ENCODE measurements around the gene FAM222B.

The FAM222B gene

DNA sequence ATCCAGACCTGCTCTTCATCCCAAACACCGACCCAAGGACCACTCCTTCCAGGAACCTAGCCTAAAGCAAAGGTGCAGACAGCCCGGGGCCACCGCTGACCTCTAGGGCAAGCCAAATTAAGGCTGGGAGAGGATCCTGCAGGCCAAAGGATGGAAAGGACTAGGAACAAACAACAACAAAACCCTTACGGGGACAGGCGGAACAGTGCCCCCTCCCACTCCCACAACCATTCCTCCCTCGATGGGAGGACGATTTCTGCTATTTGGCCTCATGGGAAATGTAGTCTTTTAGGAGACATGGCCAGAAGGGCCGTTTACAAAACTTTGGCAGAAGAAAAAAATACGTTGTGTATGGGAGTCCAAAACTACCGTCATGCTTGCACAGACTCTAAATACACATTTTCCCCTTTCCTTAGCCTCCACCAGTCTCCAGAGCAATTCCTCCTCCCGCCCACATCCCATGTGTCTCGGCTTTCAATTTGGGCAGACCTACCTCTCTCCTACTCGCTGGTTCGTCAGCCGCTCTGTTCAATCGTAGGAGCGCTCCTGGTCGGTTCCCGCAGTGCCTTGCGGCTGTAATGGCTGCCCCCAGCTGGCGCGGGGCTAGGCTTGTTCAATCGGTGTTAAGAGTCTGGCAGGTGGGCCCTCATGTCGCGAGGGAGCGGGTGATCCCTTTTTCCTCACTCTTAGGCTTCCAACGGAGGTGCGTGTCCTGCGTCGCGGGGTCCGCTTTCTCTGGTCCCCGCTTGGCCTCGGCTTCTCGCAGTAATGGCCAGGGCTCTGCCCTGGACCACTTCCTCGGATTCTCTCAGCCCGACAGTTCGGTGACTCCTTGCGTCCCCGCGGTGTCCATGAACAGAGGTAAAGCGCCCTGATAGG is 12.1 kb upstream of the FAM222B start, which contains the start of gene ERAL1 (continued):
- TF ChIP-seq ZNF629 (tag by site-specific recombination; IDR thresholded peaks at IDR 0.05) (peak; percentile 67), ZNF792 (tag by site-specific recombination; IDR thresholded peaks at IDR 0.05) (no peak), BCL11A (tag by site-specific recombination; IDR thresholded peaks at IDR 0.05; ENCODE audit: low read depth) (no peak), ZFP37 (tag by site-specific recombination; IDR thresholded peaks at IDR 0.05) (peak; percentile 73; the same call in 1 of the 2 replicates), ZNF416 (tag by site-specific recombination; IDR thresholded peaks at IDR 0.05) (no peak), ZBTB17 (tag by site-specific recombination; IDR thresholded peaks at IDR 0.05) (peak; percentile 100), ZNF335 (tag by site-specific recombination; conservative IDR thresholded peaks at IDR 0.05) (peak; percentile 99), GLI4 (tag by site-specific recombination; IDR thresholded peaks at IDR 0.05) (0 out of 2 replicates have a peak, but pooled peaks have one; percentile 41), OVOL3 (tag by site-specific recombination; IDR thresholded peaks at IDR 0.05) (no peak), MZF1 (tag by site-specific recombination; IDR thresholded peaks at IDR 0.05; ENCODE audit: borderline replicate concordance) (no peak), ZFHX2 (tag by site-specific recombination; conservative IDR thresholded peaks at IDR 0.05) (peak; percentile 87), ZNF830 (tag by site-specific recombination; IDR thresholded peaks at IDR 0.05; ENCODE audit: low read depth) (no peak), YY1 (tag by site-specific recombination; IDR thresholded peaks at IDR 0.05) (peak; percentile 98), ZFP41 (tag by site-specific recombination; IDR thresholded peaks at IDR 0.05; ENCODE audit: borderline replicate concordance) (no peak), ZNF670 (tag by site-specific recombination; IDR thresholded peaks at IDR 0.05; ENCODE audit: low read depth) (no peak), ZNF23 (tag by site-specific recombination; IDR thresholded peaks at IDR 0.05; ENCODE audit: borderline replicate concordance) (no peak), KLF16 (tag by site-specific recombination; IDR thresholded peaks at IDR 0.05) (peak; percentile 74), ZBTB20 (tag by site-specific recombination; IDR thresholded peaks at IDR 0.05) (peak; percentile 68; the same call in 1 of the 2 replicates), ZNF2 (tag by site-specific recombination; IDR thresholded peaks at IDR 0.05) (peak; percentile 53; the same call in 1 of the 2 replicates), ZNF394 (tag by site-specific recombination; IDR thresholded peaks at IDR 0.05; ENCODE audit: borderline replicate concordance) (peak; percentile 62; the same call in 1 of the 2 replicates), ZNF600 (tag by site-specific recombination; IDR thresholded peaks at IDR 0.05) (peak; percentile 52), ZNF175 (tag by site-specific recombination; IDR thresholded peaks at IDR 0.05) (no peak), SP3 (tag by site-specific recombination; IDR thresholded peaks at IDR 0.05) (peak; percentile 98), WT1 (tag by site-specific recombination; IDR thresholded peaks at IDR 0.05) (peak; percentile 76), ZNF146 (tag by site-specific recombination; IDR thresholded peaks at IDR 0.05) (0 out of 2 replicates have a peak, but pooled peaks have one; percentile 9), ZNF501 (tag by site-specific recombination; IDR thresholded peaks at IDR 0.05) (peak; percentile 73; the same call in 1 of the 2 replicates), ZNF561 (tag by site-specific recombination; IDR thresholded peaks at IDR 0.05; ENCODE audit: borderline replicate concordance) (peak; percentile 50; the same call in 1 of the 2 replicates)
- TF ChIP-seq, protein P1, sequence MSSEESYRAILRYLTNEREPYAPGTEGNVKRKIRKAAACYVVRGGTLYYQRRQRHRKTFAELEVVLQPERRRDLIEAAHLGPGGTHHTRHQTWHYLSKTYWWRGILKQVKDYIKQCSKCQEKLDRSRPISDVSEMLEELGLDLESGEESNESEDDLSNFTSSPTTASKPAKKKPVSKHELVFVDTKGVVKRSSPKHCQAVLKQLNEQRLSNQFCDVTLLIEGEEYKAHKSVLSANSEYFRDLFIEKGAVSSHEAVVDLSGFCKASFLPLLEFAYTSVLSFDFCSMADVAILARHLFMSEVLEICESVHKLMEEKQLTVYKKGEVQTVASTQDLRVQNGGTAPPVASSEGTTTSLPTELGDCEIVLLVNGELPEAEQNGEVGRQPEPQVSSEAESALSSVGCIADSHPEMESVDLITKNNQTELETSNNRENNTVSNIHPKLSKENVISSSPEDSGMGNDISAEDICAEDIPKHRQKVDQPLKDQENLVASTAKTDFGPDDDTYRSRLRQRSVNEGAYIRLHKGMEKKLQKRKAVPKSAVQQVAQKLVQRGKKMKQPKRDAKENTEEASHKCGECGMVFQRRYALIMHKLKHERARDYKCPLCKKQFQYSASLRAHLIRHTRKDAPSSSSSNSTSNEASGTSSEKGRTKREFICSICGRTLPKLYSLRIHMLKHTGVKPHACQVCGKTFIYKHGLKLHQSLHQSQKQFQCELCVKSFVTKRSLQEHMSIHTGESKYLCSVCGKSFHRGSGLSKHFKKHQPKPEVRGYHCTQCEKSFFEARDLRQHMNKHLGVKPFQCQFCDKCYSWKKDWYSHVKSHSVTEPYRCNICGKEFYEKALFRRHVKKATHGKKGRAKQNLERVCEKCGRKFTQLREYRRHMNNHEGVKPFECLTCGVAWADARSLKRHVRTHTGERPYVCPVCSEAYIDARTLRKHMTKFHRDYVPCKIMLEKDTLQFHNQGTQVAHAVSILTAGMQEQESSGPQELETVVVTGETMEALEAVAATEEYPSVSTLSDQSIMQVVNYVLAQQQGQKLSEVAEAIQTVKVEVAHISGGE (tag by site-specific recombination; conservative IDR thresholded peaks at IDR 0.05; ENCODE audit: low read depth) = peak; percentile 43

All from HEK293 (cell line).